Thoracic aorta (tissue), 2 donors: ENCODE data around the gene PCDHGA1. TPM values are rescaled to one million over a fixed set of nuclear protein-coding genes. Genes with fewer than 3 reads are reported as not detected.
A peak's percentile ranks its signal among the peaks of the same experiment; 100 is the strongest.

Experiments
- ATAC-seq: fragments of 150-250 bp; one replicate; pipeline ENCODE4 v1.8.0; 2017; ENCODE audit warnings: low read depth; ENCODE audit not compliant: insufficient number of reproducible peaks, low FRiP score
- DNase-seq: peaks from one replicate; pipeline ENCODE4 v3.0.0-alpha.2; 2020; ENCODE audit warnings: low spot score
- H3K27ac ChIP-seq, 2 donors: fragments of 200-600 bp; sonication (generic); 1 replicate in 1 of 2; 2 replicates in 1 of 2; pipeline ENCODE4 v1.5.1; 2016; ENCODE audit warnings: mild to moderate bottlenecking in 2 of 2, moderate library complexity in 2 of 2
- H3K27me3 ChIP-seq: fragments of 200-600 bp; sonication (generic); replicated peaks from 2 replicates; pipeline ENCODE4 v1.6.0; 2016; ENCODE audit warnings: mild to moderate bottlenecking; ENCODE audit not compliant: insufficient read depth
- H3K36me3 ChIP-seq: fragments of 200-600 bp; sonication (generic); one replicate; pipeline ENCODE4 v1.5.1; 2016
- H3K4me1 ChIP-seq, 2 donors: fragments of 200-600 bp; sonication (generic); 1 replicate in 1 of 2; 2 replicates in 1 of 2; pipeline versions ENCODE4 v1.5.1 to v1.6.0; 2016; ENCODE audit warnings: low read depth in 2 of 2, mild to moderate bottlenecking in 1 of 2; ENCODE audit not compliant: control insufficient read depth in 1 of 2
- H3K4me3 ChIP-seq: fragments of 200-600 bp; sonication (generic); 2 replicates; pipeline ENCODE4 v1.5.1; 2016; ENCODE audit warnings: mild to moderate bottlenecking
- H3K9me3 ChIP-seq: fragments of 200-600 bp; sonication (generic); 2 replicates; pipeline ENCODE4 v1.5.1; 2016
- CTCF ChIP-seq: fragments of 200-600 bp; sonication (generic); IDR thresholded peaks from one replicate; pipeline ENCODE4 v1.5.1; 2019; ENCODE audit warnings: antibody characterized with exemption
- total RNA-seq, 2 donors: library from RNA; depleted of rRNA; stranded (reverse); fragments of >200 nt; gene quantifications; one replicate each; pipeline versions ENCODE4 v1.1.0 to v1.2.3, GENCODE V29; 2016

The PCDHGA1 gene
- total RNA-seq, 2 donors from 2014 or later, result 0.41 to 2.8 TPM

DNA sequence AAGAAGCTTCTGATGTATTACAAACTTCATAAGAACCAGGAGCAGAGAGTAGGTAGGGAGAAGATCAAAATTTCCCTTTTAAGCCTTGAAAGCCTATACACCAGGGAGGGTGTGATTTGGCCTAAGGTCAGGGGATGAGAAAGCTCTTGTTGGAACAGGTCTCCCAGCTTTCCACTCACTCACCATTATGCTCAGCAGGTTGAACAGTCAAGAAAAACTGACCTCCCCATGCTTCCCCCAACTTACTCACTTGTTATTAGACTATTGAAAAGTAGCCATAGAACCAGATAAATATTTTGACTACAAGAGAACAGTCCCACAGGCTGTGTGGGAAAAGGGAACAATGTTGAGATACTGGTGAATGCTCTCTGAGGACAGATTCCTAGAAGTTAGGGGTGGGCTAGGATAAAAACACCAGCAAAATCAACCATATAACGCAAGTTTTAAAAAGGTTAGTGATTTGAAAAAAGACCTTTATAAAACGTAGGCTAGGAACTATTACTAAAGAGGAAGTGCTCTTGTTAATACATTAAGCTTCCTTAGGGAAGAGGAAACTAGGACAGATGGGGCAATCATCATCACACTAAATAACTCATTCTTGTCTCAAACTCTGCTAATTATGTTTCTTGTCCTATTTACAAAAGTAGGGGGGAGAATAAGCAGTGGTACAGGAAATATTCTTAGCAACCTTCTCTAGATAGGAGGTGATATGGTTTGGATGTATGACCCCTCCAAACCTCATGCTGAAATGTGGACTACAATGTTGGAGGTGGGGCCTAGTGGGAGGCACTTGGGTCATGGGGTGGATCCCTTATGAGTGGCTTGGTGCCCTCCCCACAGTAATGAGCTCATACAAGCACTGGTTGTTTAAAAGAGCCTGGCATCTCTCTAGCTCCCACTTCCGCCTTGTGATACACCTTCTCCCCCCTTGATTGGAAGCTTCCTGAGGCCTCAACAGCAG is 189.6 kb downstream of the PCDHGA1 start:
- no peak for ATAC-seq
- H3K36me3 ChIP-seq, result no peaks in the 10 kb centered on the region
- no peaks in the 10 kb centered on the region for H3K27me3 ChIP-seq
- peak overlapping the region in 1 of 2 donors; percentile 70 for H3K27ac ChIP-seq
- H3K4me1 ChIP-seq, result peaks cover 35 to 63% of the 10 kb centered on the region in 2 donors
- no peak for TF ChIP-seq CTCF
- DNase-seq, result no peak
- H3K9me3 ChIP-seq, result no peaks in the 10 kb centered on the region
- H3K4me3 ChIP-seq, result no peak overlapping the region

- H3K36me3 ChIP-seq, result peaks cover 4% of the 10 kb centered on the region
- TF ChIP-seq CTCF, result no peak
- H3K27ac ChIP-seq, result peak overlapping the region; percentile 45 to 70
- DNase-seq (no peak), ATAC-seq (peak; percentile 22)
- H3K9me3 ChIP-seq, result no peaks in the 10 kb centered on the region
- H3K27me3 ChIP-seq, result no peaks in the 10 kb centered on the region
- peaks cover 24 to 53% of the 10 kb centered on the region in 2 donors for H3K4me1 ChIP-seq
- no peak overlapping the region for H3K4me3 ChIP-seq
These were observed 191.0 kb downstream of the PCDHGA1 start for GRCh38 chr5:141521244-141521781.

GRCh38 chr5:141522301-141522700 is 192.0 kb downstream of the PCDHGA1 start:
- Histone ChIP-seq H3K27me3 (no peaks in the 10 kb centered on the region), H3K9me3 (no peaks in the 10 kb centered on the region), H3K4me1 (peaks cover 15 to 43% of the 10 kb centered on the region in 2 donors), H3K27ac (peak overlapping the region; percentile 45 to 70), H3K4me3 (no peak overlapping the region), H3K36me3 (peaks cover 5% of the 10 kb centered on the region)
- DNase-seq (no peak), ATAC-seq (no peak)
- no peak for TF ChIP-seq CTCF

DNA sequence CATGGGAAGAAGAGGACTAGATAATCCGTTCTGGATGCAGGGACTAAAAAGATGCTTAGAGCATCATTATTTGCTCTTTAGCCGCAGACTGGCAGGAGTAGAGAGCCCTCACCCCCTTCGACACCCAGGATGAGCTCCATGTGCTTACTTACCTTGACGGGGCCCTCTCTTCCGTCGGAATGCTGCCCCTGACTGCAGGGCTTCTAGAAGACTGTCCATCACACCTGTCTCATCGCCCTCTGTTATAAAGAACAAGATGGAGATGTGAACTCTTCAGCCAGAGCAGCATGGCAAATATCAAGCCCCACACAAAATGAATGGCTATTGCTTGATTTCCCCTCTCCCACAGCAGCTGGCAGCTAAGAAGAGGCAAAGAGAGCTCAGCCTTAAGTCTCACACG is 193.7 kb downstream of the PCDHGA1 start:
- H3K4me3 ChIP-seq, result no peak overlapping the region
- peaks cover 5% of the 10 kb centered on the region for H3K36me3 ChIP-seq
- no peaks in the 10 kb centered on the region for H3K9me3 ChIP-seq
- ATAC-seq (no peak), DNase-seq (no peak)
- no peak for TF ChIP-seq CTCF
- H3K27me3 ChIP-seq, result no peaks in the 10 kb centered on the region
- peaks cover 17 to 54% of the 10 kb centered on the region in 2 donors for H3K4me1 ChIP-seq
- peak overlapping the region in 1 of 2 donors; percentile 4 for H3K27ac ChIP-seq
